ENCODE results near the gene PSEN2. TPM values are rescaled to one million over a fixed set of nuclear protein-coding genes. Genes with fewer than 3 reads are reported as not detected.

Gene PSEN2
- total and polyA plus RNA-seq, 2 donors (not counting 1 experiment from before 2014, with no cell fraction given) = 19.5 to 41.8 TPM

DNA sequence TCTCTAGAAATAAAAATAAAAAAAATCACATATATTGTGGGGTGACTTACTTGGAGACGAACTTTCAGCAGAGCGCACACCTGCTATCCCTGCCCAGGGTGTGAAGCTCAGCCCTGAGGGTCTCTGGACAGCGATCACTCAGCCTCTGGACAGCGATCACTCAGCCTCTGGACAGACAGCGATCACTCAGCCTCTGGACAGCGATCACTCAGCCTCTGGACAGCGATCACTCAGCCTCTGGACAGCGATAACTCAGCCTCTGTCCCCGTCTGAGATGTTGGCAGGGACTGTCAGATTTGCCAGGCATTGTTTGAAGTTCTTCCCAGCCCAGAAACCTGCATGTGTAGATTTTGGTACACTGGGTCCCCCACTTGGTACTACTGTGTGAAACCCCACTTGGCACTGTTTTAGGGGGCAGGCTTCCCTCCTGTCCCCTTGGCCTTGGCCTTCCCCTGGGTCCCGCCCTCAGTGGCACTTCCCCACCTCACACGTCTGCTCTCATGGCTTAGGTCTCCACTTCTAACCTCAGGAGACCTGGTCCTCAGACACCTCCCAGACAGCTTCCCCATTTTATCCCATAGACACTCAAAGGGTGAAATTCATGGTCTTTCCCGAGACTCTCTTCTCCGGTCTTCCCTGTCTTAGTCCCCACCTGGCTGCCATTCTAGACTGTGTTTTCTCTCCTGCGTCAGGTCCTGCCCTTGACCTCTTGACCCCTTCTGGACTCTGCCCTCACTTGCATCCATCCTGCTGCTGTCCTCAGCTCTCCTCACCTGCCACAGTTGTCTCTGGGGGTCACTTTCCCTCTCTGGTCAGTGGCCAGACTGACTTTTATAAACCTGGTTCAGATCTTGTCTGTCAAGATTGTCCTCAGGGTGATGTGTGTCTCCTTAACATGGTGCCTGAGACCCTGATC lies 10.2 kb downstream of the PSEN2 start:
- Histone ChIP-seq H3K36me3 (ENCODE audit: control insufficient read depth, insufficient read depth, low read length) (peaks cover 6% of the 10 kb centered on the region), H3K27ac (ENCODE audit: insufficient read depth, low read length) (no peak overlapping the region), H3K9me3 (ENCODE audit: control insufficient read depth, insufficient read depth, low read depth, low read length) (no peaks in the 10 kb centered on the region), H3K79me2 (ENCODE audit: control insufficient read depth, insufficient read depth, low read length) (no peaks in the 10 kb centered on the region), H3K4me1 (ENCODE audit: control insufficient read depth, extremely low read depth, insufficient read depth, low read length) (peaks cover 14% of the 10 kb centered on the region), H3K4me2 (ENCODE audit: extremely low read depth, insufficient read depth, low read length) (no peak overlapping the region), H3K9ac (ENCODE audit: insufficient read depth, low read length) (no peak overlapping the region), H3K27me3 (ENCODE audit: control insufficient read depth, insufficient read depth, low read length) (no peaks in the 10 kb centered on the region), H3K4me3 (replicated peaks in 1 of 4; ENCODE audit: control extremely low read depth in 1 of 4, insufficient read depth in 1 of 4, low read depth in 3 of 4, low read length in 4 of 4) (no peak overlapping the region), H4K20me1 (ENCODE audit: control insufficient read depth, extremely low read depth, insufficient read depth, low read length) (no peaks in the 10 kb centered on the region), H2AFZ (ENCODE audit: low read length) (no peak overlapping the region)
- TF ChIP-seq EZH2 (IDR thresholded peaks at IDR 0.05; ENCODE audit: low read length, missing control alignments) (no peak), CTCF (conservative IDR thresholded peaks at IDR 0.05 in 1 of 2, IDR thresholded peaks at IDR 0.05 in 1 of 2; ENCODE audit: low read depth in 1 of 2, low read length in 2 of 2) (no peak)
- DNase-seq (ENCODE audit: low read depth in 2 of 2) = no peak

GRCh38 chr1:226881515-226882185 lies 11.2 kb downstream of the PSEN2 start:
- H3K9ac ChIP-seq (ENCODE audit: insufficient read depth, low read length) = no peak overlapping the region
- H3K4me3 ChIP-seq (replicated peaks in 1 of 4; ENCODE audit: control extremely low read depth in 1 of 4, insufficient read depth in 1 of 4, low read depth in 3 of 4, low read length in 4 of 4) = no peak overlapping the region
- no peaks in the 10 kb centered on the region for H3K79me2 ChIP-seq (ENCODE audit: control insufficient read depth, insufficient read depth, low read length)
- H3K4me2 ChIP-seq (ENCODE audit: extremely low read depth, insufficient read depth, low read length) = peak overlapping the region; percentile 92
- no peaks in the 10 kb centered on the region for H3K27me3 ChIP-seq (ENCODE audit: control insufficient read depth, insufficient read depth, low read length)
- H3K27ac ChIP-seq (ENCODE audit: insufficient read depth, low read length) = no peak overlapping the region
- TF ChIP-seq EZH2 (IDR thresholded peaks at IDR 0.05; ENCODE audit: low read length, missing control alignments) (no peak), CTCF (conservative IDR thresholded peaks at IDR 0.05 in 1 of 2, IDR thresholded peaks at IDR 0.05 in 1 of 2; ENCODE audit: low read depth in 1 of 2, low read length in 2 of 2) (no peak)
- H3K9me3 ChIP-seq (ENCODE audit: control insufficient read depth, insufficient read depth, low read depth, low read length) = no peaks in the 10 kb centered on the region
- H2AFZ ChIP-seq (ENCODE audit: low read length) = no peak overlapping the region
- DNase-seq (ENCODE audit: low read depth in 2 of 2) = no peak
- peaks cover 6% of the 10 kb centered on the region for H3K36me3 ChIP-seq (ENCODE audit: control insufficient read depth, insufficient read depth, low read length)
- H3K4me1 ChIP-seq (ENCODE audit: control insufficient read depth, extremely low read depth, insufficient read depth, low read length) = peaks cover 14% of the 10 kb centered on the region
- no peaks in the 10 kb centered on the region for H4K20me1 ChIP-seq (ENCODE audit: control insufficient read depth, extremely low read depth, insufficient read depth, low read length)

DNA sequence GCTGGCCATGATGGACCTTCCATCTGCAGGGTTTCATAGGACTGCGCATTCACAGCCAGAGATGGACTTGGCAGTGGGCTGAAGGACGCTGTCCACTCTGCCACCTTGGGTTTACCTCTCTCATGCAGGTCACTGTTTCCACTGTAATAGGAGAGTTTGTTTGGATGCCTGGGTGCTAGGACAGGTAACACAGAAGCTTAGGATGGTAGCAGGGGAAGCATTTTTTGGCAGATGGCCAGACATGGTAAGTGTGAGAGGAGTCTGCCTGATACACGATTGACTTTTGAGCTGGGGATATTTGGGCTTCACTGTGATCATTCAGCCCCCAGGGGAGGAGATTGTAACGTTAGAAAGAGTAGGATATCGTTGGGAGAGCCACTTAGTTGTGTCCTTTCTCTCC lies 11.8 kb downstream of the PSEN2 start:
- Histone ChIP-seq H2AFZ (ENCODE audit: low read length) (no peak overlapping the region), H3K79me2 (ENCODE audit: control insufficient read depth, insufficient read depth, low read length) (no peaks in the 10 kb centered on the region), H3K4me1 (ENCODE audit: control insufficient read depth, extremely low read depth, insufficient read depth, low read length) (peaks cover 14% of the 10 kb centered on the region), H3K36me3 (ENCODE audit: control insufficient read depth, insufficient read depth, low read length) (peaks cover 6% of the 10 kb centered on the region), H3K27me3 (ENCODE audit: control insufficient read depth, insufficient read depth, low read length) (no peaks in the 10 kb centered on the region), H3K4me2 (ENCODE audit: extremely low read depth, insufficient read depth, low read length) (peak overlapping the region; percentile 92), H3K4me3 (replicated peaks in 1 of 4; ENCODE audit: control extremely low read depth in 1 of 4, insufficient read depth in 1 of 4, low read depth in 3 of 4, low read length in 4 of 4) (peak overlapping the region in 1 of 4 experiments; percentile 39), H3K9ac (ENCODE audit: insufficient read depth, low read length) (no peak overlapping the region), H3K27ac (ENCODE audit: insufficient read depth, low read length) (no peak overlapping the region), H3K9me3 (ENCODE audit: control insufficient read depth, insufficient read depth, low read depth, low read length) (no peaks in the 10 kb centered on the region), H4K20me1 (ENCODE audit: control insufficient read depth, extremely low read depth, insufficient read depth, low read length) (no peaks in the 10 kb centered on the region)
- TF ChIP-seq EZH2 (IDR thresholded peaks at IDR 0.05; ENCODE audit: low read length, missing control alignments) = no peak
- TF ChIP-seq CTCF (conservative IDR thresholded peaks at IDR 0.05 in 1 of 2, IDR thresholded peaks at IDR 0.05 in 1 of 2; ENCODE audit: low read depth in 1 of 2, low read length in 2 of 2) = no peak
- peak in 1 of 2 donors; percentile 16 for DNase-seq (ENCODE audit: low read depth in 2 of 2)
